Aortic smooth muscle cell (primary cell): ENCODE results near the gene KCTD13. TPM values are rescaled to one million over a fixed set of nuclear protein-coding genes. Genes with fewer than 3 reads are reported as not detected.

Source experiments
- total RNA-seq: library from RNA; depleted of rRNA; stranded (reverse); fragments of >200 nt; gene quantifications from 2 replicates; pipeline ENCODE4 v1.2.3, GENCODE V29; 2014

KCTD13 gene
- total RNA-seq, result 4.2 and 4.8 TPM in 2 replicates

DNA sequence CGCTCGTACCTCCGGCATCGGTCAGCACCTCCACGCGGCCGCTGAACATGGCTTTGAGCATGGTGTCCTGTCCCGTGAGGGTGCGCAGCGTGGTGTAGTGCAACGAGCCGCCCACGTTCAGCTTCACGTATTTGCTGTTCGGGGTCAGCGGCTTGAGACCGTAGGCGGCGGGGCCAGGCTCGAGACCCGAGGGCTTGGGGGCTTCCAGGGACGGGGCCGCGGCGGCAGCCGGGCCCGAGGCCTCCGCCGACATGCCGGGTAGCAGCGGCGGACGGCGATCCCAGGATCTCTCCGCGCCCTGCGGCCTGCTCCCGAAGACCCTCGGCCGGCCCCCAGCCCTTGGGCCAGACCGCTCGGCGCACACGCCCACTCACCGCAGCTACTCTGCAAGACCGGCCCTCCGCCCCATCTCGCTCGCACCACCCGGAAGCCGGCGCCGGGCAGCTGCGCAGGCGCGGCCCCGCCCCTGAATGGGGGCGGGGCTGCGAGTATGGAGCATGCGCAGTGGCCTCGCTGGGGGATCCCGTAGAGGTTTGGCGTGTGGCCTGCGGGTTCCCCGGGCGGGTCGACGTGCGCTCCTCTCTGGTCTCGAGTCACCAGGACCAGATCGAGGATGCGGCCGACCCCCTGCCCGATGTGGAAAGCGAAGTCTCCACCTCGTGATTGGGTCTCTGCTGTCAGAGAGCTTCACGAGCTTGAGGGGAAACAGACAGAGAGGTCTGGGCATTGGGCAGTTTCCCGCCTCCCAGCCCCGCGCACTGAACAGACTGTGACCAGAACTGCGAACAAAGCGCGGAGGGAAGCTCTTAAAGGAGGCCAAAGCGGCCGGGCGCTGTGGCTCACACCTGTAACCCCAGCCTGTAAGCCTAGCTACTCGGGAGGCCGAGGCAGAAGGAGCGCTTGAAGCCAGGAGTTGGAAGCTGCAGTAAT is at the start of gene KCTD13:
KCTD13 (minus strand) TSS at position 446 of the 930 bp plus-strand sequence; CDS start at position 253, 193 bp downstream.

GRCh38 chr16:29973384-29974246 is 47.6 kb upstream of the KCTD13 start, which contains the start of gene TAOK2:
TSS of gene TAOK2 (plus strand) at chr16:29973868. CDS start at chr16:29977773, 3,905 bp downstream.

DNA sequence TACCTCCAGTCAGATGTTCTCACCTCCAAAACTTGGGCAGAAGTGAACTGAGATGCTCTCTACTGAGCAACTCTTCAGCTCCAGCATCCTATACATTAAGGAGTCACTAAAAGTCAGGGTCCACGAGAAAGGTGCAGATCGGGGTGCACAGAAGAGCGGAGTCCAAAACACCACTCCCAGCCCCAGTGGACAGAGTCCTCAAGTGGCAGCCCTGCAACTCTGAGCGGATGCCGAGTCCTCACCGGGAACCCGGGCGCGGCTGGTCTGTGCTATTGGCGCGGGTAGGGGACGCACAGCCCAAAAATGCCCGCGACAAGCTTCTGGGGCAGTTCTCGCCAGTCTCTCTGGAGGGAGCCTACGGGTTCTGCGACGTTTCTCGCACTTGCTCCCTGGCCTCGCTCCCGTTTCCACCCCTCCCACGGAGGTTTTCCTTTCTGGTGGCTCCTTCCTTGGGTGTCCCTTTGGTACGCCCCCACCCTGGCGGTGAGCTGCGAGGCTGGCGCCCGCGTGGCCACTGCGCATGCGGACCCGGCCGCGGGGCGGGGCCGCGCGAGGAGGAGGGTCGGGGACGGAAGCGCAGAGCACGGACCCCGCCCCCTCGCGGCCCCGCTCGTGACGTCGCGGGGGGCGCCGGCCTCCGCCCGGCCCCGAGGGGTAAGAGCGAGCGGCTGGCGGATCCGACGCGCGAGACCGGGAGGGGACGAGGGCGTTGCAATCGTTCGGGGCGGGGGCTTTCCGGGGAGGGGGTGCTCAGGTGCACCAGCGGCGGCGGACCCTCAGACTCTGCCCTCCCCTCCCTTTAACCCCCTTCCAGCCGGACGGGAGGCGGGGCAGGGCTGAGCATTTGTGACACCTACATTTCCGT is 35.7 kb upstream of the KCTD13 start, which contains the start of gene TMEM219:
TMEM219 (plus strand) TSS at position 601 of the 865 bp plus-strand sequence. CDS start 1,065 bp downstream, outside the sequence.

GRCh38 chr16:29900102-29900887 is 25.7 kb downstream of the KCTD13 start, which contains the start of gene ASPHD1:
TSS of gene ASPHD1 (plus strand) at chr16:29900488. CDS start at chr16:29900972, 484 bp downstream.

GRCh38 chr16:29899516-29900101 is 26.4 kb downstream of the KCTD13 start, which contains the start of gene SEZ6L2:
TSS of gene SEZ6L2 (minus strand) at chr16:29899550. CDS start at chr16:29899019, 531 bp downstream.

GRCh38 chr16:29862884-29863668 is 63.0 kb downstream of the KCTD13 start, which contains the start of gene CDIPT:
TSS of gene CDIPT (minus strand) at chr16:29863226. CDS start at chr16:29862857, 369 bp downstream.

Other genes starting within 250 kb of the KCTD13 start
- 2.9 and 3.8 TPM in 2 replicates for gene QPRT, start 247.0 kb downstream of the KCTD13 start, total RNA-seq
- not detected in 2 replicates for gene C16orf54, start 180.2 kb downstream of the KCTD13 start, total RNA-seq
- not detected in 2 replicates for gene ZG16, start 148.0 kb downstream of the KCTD13 start, total RNA-seq
- gene KIF22, start 135.5 kb downstream of the KCTD13 start, total RNA-seq, result 21.1 and 45.7 TPM in 2 replicates
- 141 and 150 TPM in 2 replicates for gene MAZ, start 119.7 kb downstream of the KCTD13 start, total RNA-seq
- gene PRRT2, start 114.0 kb downstream of the KCTD13 start, total RNA-seq, result 0.26 and 0.56 TPM in 2 replicates
- 15.4 and 21.0 TPM in 2 replicates for gene PAGR1, start 110.1 kb downstream of the KCTD13 start, total RNA-seq
- gene MVP, start 105.8 kb downstream of the KCTD13 start, total RNA-seq, result 440 and 506 TPM in 2 replicates
- 78.7 and 87.2 TPM in 2 replicates for gene CDIPT, start 63.0 kb downstream of the KCTD13 start, total RNA-seq
- gene SEZ6L2, start 26.7 kb downstream of the KCTD13 start, total RNA-seq, result 6.3 and 10.3 TPM in 2 replicates
- gene ASPHD1, start 25.7 kb downstream of the KCTD13 start, total RNA-seq, result 5.5 and 7.8 TPM in 2 replicates
- gene TMEM219, start 35.9 kb upstream of the KCTD13 start, total RNA-seq, result 80.6 and 84.0 TPM in 2 replicates
- 49.4 and 60.4 TPM in 2 replicates for gene TAOK2, start 47.6 kb upstream of the KCTD13 start, total RNA-seq
- gene HIRIP3, start 69.4 kb upstream of the KCTD13 start, total RNA-seq, result 10.3 and 11.8 TPM in 2 replicates
- 16.6 and 20.0 TPM in 2 replicates for gene INO80E, start 70.0 kb upstream of the KCTD13 start, total RNA-seq
- gene DOC2A, start 84.8 kb upstream of the KCTD13 start, total RNA-seq, result 0.26 and 0.31 TPM in 2 replicates
- not detected in 2 replicates for gene C16orf92, start 97.0 kb upstream of the KCTD13 start, total RNA-seq
- gene TLCD3B, start 105.0 kb upstream of the KCTD13 start, total RNA-seq, result 0.19 and 0.40 TPM in 2 replicates
- gene ALDOA, start 139.5 kb upstream of the KCTD13 start, total RNA-seq, result 439 and 543 TPM in 2 replicates
- 167 and 192 TPM in 2 replicates for gene PPP4C, start 149.8 kb upstream of the KCTD13 start, total RNA-seq
- 0.12 and 0.13 TPM in 2 replicates for gene TBX6, start 165.7 kb upstream of the KCTD13 start, total RNA-seq
- gene YPEL3, start 170.0 kb upstream of the KCTD13 start, total RNA-seq, result 8.5 and 14.8 TPM in 2 replicates
- 0.92 and 0.99 TPM in 2 replicates for gene GDPD3, start 187.3 kb upstream of the KCTD13 start, total RNA-seq
- 41.0 and 51.9 TPM in 2 replicates for gene MAPK3, start 197.0 kb upstream of the KCTD13 start, total RNA-seq